B cell (primary cell): Measurements from ENCODE around the gene GBA2.

Experiments
- CTCF ChIP-seq: fragments of 200-600 bp; IDR thresholded peaks from one replicate; pipeline ENCODE4 v1.8.0; 2022; ENCODE audit warnings: antibody characterized with exemption, mild to moderate bottlenecking
- EZH2 ChIP-seq: IDR thresholded peaks from 2 replicates; pipeline ENCODE4 v1.6.1; 2012; ENCODE audit warnings: borderline replicate concordance, low read depth, mild to moderate bottlenecking, moderate library complexity, low read length; ENCODE audit not compliant: insufficient read depth, poor library complexity, severe bottlenecking

- no peak for TF ChIP-seq CTCF
- TF ChIP-seq EZH2 = no peak
These were observed 44.4 kb upstream of the GBA2 start for GRCh38 chr9:35793461-35793860.
